ENCODE measurements around the gene WDR74. TPM values are rescaled to one million over a fixed set of nuclear protein-coding genes. Genes with fewer than 3 reads are reported as not detected.
A peak's percentile ranks its signal among the peaks of the same experiment; 100 is the strongest.
"Not testable (repeated sequence)": the region's sequence is repeated elsewhere in the genome, so short reads cannot be mapped to it uniquely, and the experiment has no call there.

Gene WDR74
- total RNA-seq, 2 donors from 2014 or later = 146 to 163 TPM

- H3K27ac Mint-ChIP-seq = peak overlapping the region; percentile 98
- no peak for ATAC-seq
- H3K4me1 Mint-ChIP-seq = peaks cover 57% of the 10 kb centered on the region
- H3K27me3 Mint-ChIP-seq = no peaks in the 10 kb centered on the region
- H3K9me3 ChIP-seq (ENCODE audit: control insufficient read depth, low read length, poor library complexity, severe bottlenecking) = no peaks in the 10 kb centered on the region
- no peak for DNase-seq
- H3K36me3 Mint-ChIP-seq (ENCODE audit: low read depth) = peaks cover 8% of the 10 kb centered on the region
- peak overlapping the region; percentile 95 for H3K4me3 Mint-ChIP-seq
Measured at GRCh38 chr11:62854825-62855570, 15.6 kb upstream of the WDR74 start.

DNA sequence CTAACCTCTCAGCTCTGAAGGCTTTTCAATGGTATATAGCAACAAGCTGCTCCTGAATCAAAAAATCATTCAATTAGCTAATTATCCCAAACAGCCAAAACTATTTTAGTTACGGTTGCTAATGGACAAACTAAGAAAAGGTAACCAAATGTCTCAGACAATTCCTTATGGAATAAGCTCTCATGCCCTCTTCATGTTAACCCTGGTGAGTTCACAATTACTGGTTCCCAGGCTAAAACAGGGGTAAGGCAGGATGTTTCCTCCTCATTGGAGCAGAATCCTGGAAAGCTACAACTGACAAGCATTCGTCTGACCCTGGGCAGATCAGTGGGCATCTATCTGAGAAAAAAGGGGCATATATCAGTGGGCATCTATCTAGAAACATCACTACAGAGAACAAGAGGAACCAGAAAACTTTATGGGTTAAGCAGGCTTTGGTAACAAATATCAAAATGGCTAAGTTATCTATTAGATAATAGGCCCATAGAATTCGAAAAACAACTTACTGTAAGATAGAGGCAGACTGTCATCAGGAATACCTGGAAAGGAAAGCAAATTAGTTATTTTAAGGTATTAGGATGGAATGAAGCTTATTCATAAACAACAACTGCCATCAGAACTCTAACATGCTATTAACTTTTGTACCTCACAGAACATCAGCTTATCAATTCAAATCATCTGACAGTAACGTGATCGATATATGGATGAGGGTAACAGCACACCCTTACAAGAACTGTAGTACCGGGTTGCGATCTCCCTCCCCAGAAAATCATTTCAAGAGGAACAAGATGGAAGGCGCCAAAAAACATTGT, 14.8 kb upstream of the WDR74 start:
- DNase-seq = no peak
- H3K27me3 Mint-ChIP-seq = no peaks in the 10 kb centered on the region
- peak overlapping the region; percentile 98 for H3K27ac Mint-ChIP-seq
- peaks cover 8% of the 10 kb centered on the region for H3K36me3 Mint-ChIP-seq (ENCODE audit: low read depth)
- H3K9me3 ChIP-seq (ENCODE audit: control insufficient read depth, low read length, poor library complexity, severe bottlenecking) = no peaks in the 10 kb centered on the region
- H3K4me3 Mint-ChIP-seq = peak overlapping the region; percentile 95
- H3K4me1 Mint-ChIP-seq = peaks cover 57% of the 10 kb centered on the region
- no peak for ATAC-seq

DNA sequence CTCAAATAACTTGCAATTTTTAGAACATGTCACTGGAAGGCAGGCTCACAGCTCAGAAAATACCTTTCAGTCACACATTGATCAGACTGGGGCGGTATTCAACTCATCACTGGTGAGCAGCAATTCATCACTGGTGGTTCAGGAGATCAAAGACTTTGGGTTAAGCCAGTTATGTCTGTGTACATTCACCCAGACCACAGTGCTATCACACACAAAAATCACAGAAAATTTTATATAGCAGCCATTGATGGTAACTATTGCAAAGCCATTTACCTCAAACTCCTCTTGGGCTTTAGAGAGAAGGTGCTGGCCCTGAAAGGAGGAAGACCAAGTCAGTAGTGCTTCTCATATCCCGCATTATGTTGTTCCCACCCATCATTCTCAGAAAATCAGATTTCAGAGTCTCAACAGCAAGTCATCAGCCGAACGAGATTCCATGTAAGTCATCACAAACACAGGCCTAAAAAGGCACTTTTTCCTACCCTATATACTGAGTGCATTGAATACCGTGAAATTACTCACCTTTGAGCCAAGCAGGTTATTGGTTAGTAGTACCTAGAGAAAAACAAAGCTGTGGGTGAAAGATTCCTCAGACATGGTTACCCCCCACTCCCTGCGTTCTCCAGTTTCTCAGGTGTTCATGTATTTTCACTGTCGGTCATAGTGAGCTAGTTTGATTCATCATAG, 14.0 kb upstream of the WDR74 start:
- H3K27ac Mint-ChIP-seq = peak overlapping the region; percentile 98
- peaks cover 59% of the 10 kb centered on the region for H3K4me1 Mint-ChIP-seq
- peak overlapping the region; percentile 95 for H3K4me3 Mint-ChIP-seq
- H3K9me3 ChIP-seq (ENCODE audit: control insufficient read depth, low read length, poor library complexity, severe bottlenecking) = no peaks in the 10 kb centered on the region
- H3K36me3 Mint-ChIP-seq (ENCODE audit: low read depth) = peaks cover 8% of the 10 kb centered on the region
- no peaks in the 10 kb centered on the region for H3K27me3 Mint-ChIP-seq
- ATAC-seq = peak; percentile 33
- no peak for DNase-seq

- ATAC-seq (no peak), DNase-seq (no peak)
- Mint-ChIP-seq H3K27me3 (no peaks in the 10 kb centered on the region), H3K4me3 (peak overlapping the region; percentile 95), H3K27ac (peak overlapping the region; percentile 98), H3K4me1 (peaks cover 53% of the 10 kb centered on the region), H3K36me3 (ENCODE audit: low read depth) (peaks cover 8% of the 10 kb centered on the region)
- H3K9me3 ChIP-seq (ENCODE audit: control insufficient read depth, low read length, poor library complexity, severe bottlenecking) = no peaks in the 10 kb centered on the region
Measured at GRCh38 chr11:62852523-62853188, 13.3 kb upstream of the WDR74 start.

DNA sequence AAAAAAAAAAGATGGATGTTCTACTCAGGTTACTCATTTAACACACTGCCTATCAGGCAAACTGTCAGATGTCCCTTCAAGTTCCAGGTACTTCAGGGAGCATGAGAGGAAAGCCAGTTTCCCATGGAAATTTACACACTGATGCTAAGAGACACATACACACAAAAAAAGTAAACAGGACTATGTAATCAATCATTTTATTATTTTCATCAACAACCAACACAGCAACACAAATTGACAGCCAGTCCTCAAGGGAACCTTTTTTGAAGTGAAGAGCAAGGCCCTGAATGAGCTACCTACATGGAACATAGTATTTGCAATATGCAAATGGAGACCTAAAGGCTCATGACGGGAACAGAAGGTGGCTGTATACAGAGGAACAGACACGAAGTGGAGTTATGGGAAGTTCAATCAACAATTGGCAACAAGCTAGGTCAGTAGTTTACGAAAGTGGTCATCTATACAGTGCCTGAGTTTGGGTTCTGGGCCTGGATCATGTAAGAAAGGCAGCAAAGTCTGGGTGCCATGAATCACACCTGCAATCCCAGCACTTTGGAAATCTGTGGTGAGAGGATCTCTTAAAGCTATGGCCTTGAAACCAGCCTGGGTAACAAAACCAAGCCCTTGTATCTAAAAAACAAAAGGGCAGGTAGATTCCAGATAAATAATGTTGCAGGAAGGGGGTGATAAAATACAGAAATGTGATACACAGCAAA, 12.6 kb upstream of the WDR74 start:
- Mint-ChIP-seq H3K27me3 (no peaks in the 10 kb centered on the region), H3K4me3 (peak overlapping the region; percentile 25), H3K36me3 (ENCODE audit: low read depth) (peaks cover 8% of the 10 kb centered on the region), H3K27ac (peak overlapping the region; percentile 98), H3K4me1 (peaks cover 52% of the 10 kb centered on the region)
- DNase-seq = no peak
- ATAC-seq = no peak
- no peaks in the 10 kb centered on the region for H3K9me3 ChIP-seq (ENCODE audit: control insufficient read depth, low read length, poor library complexity, severe bottlenecking)

GRCh38 chr11:62850911-62851806, 11.8 kb upstream of the WDR74 start:
- H3K9me3 ChIP-seq (ENCODE audit: control insufficient read depth, low read length, poor library complexity, severe bottlenecking) = no peaks in the 10 kb centered on the region
- no peak for ATAC-seq
- peaks cover 48% of the 10 kb centered on the region for H3K4me1 Mint-ChIP-seq
- no peak for DNase-seq
- peak overlapping the region; percentile 98 for H3K27ac Mint-ChIP-seq
- no peaks in the 10 kb centered on the region for H3K27me3 Mint-ChIP-seq
- H3K4me3 Mint-ChIP-seq = peak overlapping the region; percentile 12
- H3K36me3 Mint-ChIP-seq (ENCODE audit: low read depth) = peaks cover 8% of the 10 kb centered on the region

DNA sequence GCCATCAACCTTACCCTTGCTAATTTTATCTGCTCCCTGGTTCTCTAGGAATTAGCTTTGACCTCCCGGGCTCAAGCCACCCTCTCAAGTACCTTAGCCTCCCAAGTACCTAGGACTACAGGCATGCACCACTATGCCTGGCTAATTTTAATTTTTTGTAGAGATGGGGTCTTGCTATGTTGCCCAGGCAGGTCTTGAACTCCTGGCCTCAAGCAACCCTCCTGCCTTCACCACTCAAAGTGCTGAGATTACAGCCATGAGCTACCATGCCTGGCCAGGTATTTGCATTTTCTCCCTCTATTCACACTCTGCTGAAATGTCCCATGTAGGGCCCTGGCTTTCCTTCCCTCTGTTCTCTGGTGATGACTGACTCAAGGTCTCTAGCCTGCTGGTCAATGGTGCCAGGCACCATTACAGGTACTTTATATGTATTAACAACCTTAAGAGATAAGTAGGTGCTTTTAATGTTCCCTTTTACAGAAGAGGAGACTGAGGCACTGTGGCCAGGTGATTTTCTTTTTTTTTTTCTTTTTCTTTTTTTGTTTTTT, 8.5 kb upstream of the WDR74 start:
- ATAC-seq = no peak
- H3K4me3 Mint-ChIP-seq = no peak overlapping the region

GRCh38 chr11:62846177-62846576, 6.8 kb upstream of the WDR74 start:
- no peaks in the 10 kb centered on the region for H3K27me3 Mint-ChIP-seq
- H3K36me3 Mint-ChIP-seq (ENCODE audit: low read depth) = no peaks in the 10 kb centered on the region
- no peak overlapping the region for H3K4me3 Mint-ChIP-seq
- H3K27ac Mint-ChIP-seq = no peak overlapping the region
- H3K9me3 ChIP-seq (ENCODE audit: control insufficient read depth, low read length, poor library complexity, severe bottlenecking) = no peaks in the 10 kb centered on the region
- DNase-seq (no peak), ATAC-seq (no peak)
- H3K4me1 Mint-ChIP-seq = peaks cover 6% of the 10 kb centered on the region

More for the DNA sequence above, 8.5 kb upstream of the WDR74 start:
- Mint-ChIP-seq H3K36me3 (ENCODE audit: low read depth) (peaks cover 4% of the 10 kb centered on the region), H3K27me3 (no peaks in the 10 kb centered on the region), H3K27ac (peak overlapping the region; percentile 49), H3K4me1 (peaks cover 17% of the 10 kb centered on the region)
- no peaks in the 10 kb centered on the region for H3K9me3 ChIP-seq (ENCODE audit: control insufficient read depth, low read length, poor library complexity, severe bottlenecking)
- DNase-seq = no peak

DNA sequence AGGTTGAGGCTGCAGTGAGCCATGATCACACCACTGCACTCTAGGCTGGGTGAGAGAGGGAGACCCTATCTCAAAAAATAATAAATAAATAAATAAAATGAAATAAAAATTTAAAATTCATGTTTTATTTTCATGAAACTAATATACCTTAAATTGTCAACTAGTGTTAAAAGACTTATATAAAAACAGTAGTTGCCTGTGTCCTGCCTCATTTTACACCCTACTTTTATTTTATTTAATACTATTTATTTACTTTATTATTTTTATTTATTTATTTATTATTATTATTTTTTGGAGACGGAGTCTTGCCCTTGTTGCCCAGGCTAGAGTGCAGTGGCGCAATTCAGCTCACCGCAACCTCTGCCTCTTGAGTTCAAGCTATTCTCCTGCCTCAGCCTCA, 4.8 kb upstream of the WDR74 start:
- no peaks in the 10 kb centered on the region for H3K9me3 ChIP-seq (ENCODE audit: control insufficient read depth, low read length, poor library complexity, severe bottlenecking)
- H3K27ac Mint-ChIP-seq = no peak overlapping the region
- H3K27me3 Mint-ChIP-seq = no peaks in the 10 kb centered on the region
- DNase-seq (no peak), ATAC-seq (no peak)
- peaks cover 16% of the 10 kb centered on the region for H3K4me1 Mint-ChIP-seq
- H3K36me3 Mint-ChIP-seq (ENCODE audit: low read depth) = peaks cover 5% of the 10 kb centered on the region
- no peak overlapping the region for H3K4me3 Mint-ChIP-seq

GRCh38 chr11:62843466-62843865, 4.1 kb upstream of the WDR74 start:
- no peaks in the 10 kb centered on the region for H3K9me3 ChIP-seq (ENCODE audit: control insufficient read depth, low read length, poor library complexity, severe bottlenecking)
- no peak for DNase-seq
- peaks cover 17% of the 10 kb centered on the region for H3K4me1 Mint-ChIP-seq
- no peaks in the 10 kb centered on the region for H3K27me3 Mint-ChIP-seq
- peaks cover 5% of the 10 kb centered on the region for H3K36me3 Mint-ChIP-seq (ENCODE audit: low read depth)
- ATAC-seq = no peak
- no peak overlapping the region for H3K27ac Mint-ChIP-seq
- no peak overlapping the region for H3K4me3 Mint-ChIP-seq

DNA sequence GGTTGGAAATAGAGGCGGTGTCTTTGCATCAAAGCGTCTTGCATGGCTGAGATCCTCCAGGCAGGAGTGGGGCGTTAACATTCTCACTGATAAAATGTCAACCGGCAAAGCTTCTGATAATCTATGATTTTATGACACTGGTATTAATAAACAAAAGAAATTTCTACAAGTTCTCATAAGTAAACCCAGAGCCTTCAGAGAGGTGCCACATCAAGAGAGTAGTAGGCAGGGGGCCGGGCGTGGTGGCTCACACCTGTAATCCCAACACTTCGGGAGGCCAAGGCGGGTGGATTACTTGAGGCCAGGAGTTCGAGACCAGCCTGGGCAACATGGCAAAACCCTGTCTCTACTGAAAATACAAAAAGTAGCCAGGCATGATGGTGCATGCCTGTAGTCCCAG, 3.5 kb upstream of the WDR74 start:
- not testable (repeated sequence) for H3K9me3 ChIP-seq (ENCODE audit: control insufficient read depth, low read length, poor library complexity, severe bottlenecking); H3K27ac Mint-ChIP-seq; DNase-seq; H3K36me3 Mint-ChIP-seq (ENCODE audit: low read depth); H3K4me3 Mint-ChIP-seq; H3K27me3 Mint-ChIP-seq; ATAC-seq
- peaks cover 17% of the 10 kb centered on the region for H3K4me1 Mint-ChIP-seq
